Vagina (tissue), 2 donors: ENCODE measurements around the gene CFAP45.

Source experiments
- POLR2A ChIP-seq, 2 donors: fragments of 450-650 bp; IDR thresholded peaks; one replicate each; pipeline ENCODE4 v1.6.1; 2017; ENCODE audit warnings: antibody characterized with exemption in 2 of 2, mild to moderate bottlenecking in 2 of 2, moderate library complexity in 2 of 2
- POLR2AphosphoS5 ChIP-seq, 2 donors: sonication (generic); formaldehyde crosslinking; IDR thresholded peaks; one replicate each; pipeline ENCODE4 v1.9.0; 2017; ENCODE audit warnings: antibody characterized with exemption in 2 of 2, mild to moderate bottlenecking in 2 of 2, low read depth in 1 of 2; ENCODE audit not compliant: insufficient read depth in 1 of 2
- TF ChIP-seq, protein P1 (sequence below), 3 experiments: fragments of 450-650 bp in 2 of 3; fragments of 200-600 bp in 1 of 3; sonication (generic) in 1 of 3; IDR thresholded peaks; one replicate each; pipeline ENCODE4 v1.5.1; 2017 to 2019; ENCODE audit warnings: antibody characterized with exemption in 3 of 3, mild to moderate bottlenecking in 2 of 3, moderate library complexity in 2 of 3

DNA sequence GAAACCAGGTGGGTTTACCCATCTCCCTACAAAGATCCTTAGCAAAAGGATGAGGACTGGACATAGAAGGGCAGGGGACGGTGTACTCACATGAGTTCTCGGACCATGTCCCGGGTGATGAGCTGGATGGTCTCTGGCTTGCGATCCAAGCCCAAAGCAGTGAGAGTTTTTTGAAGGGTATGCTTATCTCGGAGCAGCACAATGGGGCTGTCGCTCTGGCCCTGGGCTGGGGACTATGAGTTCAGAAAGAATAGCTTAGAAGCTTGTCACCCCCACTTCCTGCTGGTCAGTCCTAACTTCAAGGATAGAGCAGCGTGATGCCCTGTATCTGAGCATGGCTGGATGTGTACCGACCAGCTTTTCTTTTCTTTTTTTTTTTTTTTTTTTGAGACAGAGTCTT lies 9.6 kb downstream of the CFAP45 start:
- TF ChIP-seq, protein P1, sequence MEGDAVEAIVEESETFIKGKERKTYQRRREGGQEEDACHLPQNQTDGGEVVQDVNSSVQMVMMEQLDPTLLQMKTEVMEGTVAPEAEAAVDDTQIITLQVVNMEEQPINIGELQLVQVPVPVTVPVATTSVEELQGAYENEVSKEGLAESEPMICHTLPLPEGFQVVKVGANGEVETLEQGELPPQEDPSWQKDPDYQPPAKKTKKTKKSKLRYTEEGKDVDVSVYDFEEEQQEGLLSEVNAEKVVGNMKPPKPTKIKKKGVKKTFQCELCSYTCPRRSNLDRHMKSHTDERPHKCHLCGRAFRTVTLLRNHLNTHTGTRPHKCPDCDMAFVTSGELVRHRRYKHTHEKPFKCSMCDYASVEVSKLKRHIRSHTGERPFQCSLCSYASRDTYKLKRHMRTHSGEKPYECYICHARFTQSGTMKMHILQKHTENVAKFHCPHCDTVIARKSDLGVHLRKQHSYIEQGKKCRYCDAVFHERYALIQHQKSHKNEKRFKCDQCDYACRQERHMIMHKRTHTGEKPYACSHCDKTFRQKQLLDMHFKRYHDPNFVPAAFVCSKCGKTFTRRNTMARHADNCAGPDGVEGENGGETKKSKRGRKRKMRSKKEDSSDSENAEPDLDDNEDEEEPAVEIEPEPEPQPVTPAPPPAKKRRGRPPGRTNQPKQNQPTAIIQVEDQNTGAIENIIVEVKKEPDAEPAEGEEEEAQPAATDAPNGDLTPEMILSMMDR (IDR thresholded peaks at IDR 0.05) = no peak
- TF ChIP-seq POLR2AphosphoS5 (IDR thresholded peaks at IDR 0.05; ENCODE audit: insufficient read depth in 1 of 2, low read depth in 1 of 2) (no peak), POLR2A (IDR thresholded peaks at IDR 0.05) (no peak)
